ENCODE results near the gene ZNF385C. TPM values are rescaled to one million over a fixed set of nuclear protein-coding genes. Genes with fewer than 3 reads are reported as not detected.

ZNF385C gene
- total and polyA plus RNA-seq, 2 of the 13 experiments (the other 11 are each of a cell fraction or from before 2014, with no cell fraction given), result 2.3 to 6.1 TPM

DNA sequence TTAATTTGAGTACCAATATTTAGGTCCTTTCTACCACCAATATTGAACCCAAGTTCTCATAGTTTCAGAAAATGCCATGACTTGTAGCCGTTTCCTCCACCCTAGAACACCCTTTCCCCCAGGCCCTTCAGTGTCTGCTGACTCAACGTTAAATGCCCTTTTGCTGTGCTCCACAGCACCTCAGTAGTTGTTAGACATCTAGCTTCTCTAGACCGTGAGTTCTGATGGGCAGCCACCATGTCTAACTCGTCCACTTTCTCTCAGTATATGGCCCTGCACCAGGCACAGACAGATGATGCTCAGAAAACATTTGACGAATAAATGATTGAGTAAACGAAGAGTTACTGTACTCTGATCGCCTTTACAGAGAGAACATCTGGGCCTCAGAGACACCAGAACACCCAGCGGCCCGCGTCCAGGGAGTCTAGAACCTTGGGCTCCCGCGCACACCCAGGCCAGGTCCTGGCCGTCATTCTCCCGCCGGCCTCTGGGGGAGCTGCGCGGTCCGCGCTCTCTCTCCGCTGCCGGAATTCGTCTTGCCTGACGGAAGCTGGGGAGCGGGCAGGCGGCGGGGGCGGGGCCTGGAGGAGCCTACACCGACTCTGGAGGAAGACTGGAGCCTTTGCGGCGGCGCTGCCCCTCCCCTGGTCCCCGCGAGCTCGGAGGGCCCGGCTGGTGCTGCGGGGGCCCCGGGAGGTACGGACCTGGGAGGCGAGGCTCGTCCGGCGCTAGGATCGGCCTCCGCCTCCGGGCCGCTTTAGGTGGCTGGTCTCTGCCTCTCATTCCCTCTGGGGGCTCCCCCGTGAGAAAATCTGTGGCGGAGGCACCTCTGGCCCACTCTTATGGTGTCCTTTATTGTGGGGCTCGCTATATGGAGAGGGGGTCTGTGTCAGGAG, 78.5 kb downstream of the ZNF385C start, which contains the start of gene NKIRAS2 (continued):
- TF ChIP-seq, protein P1, sequence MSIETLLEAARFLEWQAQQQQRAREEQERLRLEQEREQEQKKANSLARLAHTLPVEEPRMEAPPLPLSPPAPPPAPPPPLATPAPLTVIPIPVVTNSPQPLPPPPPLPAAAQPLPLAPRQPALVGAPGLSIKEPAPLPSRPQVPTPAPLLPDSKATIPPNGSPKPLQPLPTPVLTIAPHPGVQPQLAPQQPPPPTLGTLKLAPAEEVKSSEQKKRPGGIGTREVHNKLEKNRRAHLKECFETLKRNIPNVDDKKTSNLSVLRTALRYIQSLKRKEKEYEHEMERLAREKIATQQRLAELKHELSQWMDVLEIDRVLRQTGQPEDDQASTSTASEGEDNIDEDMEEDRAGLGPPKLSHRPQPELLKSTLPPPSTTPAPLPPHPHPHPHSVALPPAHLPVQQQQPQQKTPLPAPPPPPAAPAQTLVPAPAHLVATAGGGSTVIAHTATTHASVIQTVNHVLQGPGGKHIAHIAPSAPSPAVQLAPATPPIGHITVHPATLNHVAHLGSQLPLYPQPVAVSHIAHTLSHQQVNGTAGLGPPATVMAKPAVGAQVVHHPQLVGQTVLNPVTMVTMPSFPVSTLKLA (IDR thresholded peaks at IDR 0.05), result no peak
- TF ChIP-seq ZNF460 (CRISPR knock-in tag; IDR thresholded peaks at IDR 0.05; ENCODE audit: borderline replicate concordance), result peak; percentile 40; the same call in 1 of the 2 replicates
- no peak for TF ChIP-seq ZNF557 (CRISPR knock-in tag; IDR thresholded peaks at IDR 0.05)
- peak; percentile 64 for TF ChIP-seq ZNF644 (CRISPR knock-in tag; IDR thresholded peaks at IDR 0.05; ENCODE audit: low read depth)
- no peak for TF ChIP-seq ZNF7 (CRISPR knock-in tag; IDR thresholded peaks at IDR 0.05)
- no peak for TF ChIP-seq ZNF589 (CRISPR knock-in tag; conservative IDR thresholded peaks at IDR 0.05)
- no peak; the same call in 1 of the 2 replicates for TF ChIP-seq ZBTB42 (CRISPR knock-in tag; IDR thresholded peaks at IDR 0.05)
- peak; percentile 91 for TF ChIP-seq ELF1 (CRISPR knock-in tag; IDR thresholded peaks at IDR 0.05)
- no peak for TF ChIP-seq ZNF777 (CRISPR knock-in tag; IDR thresholded peaks at IDR 0.05)
- no peak; the same call in 1 of the 2 replicates for TF ChIP-seq ZIK1 (CRISPR knock-in tag; IDR thresholded peaks at IDR 0.05; ENCODE audit: borderline replicate concordance, low read depth)
- no peak for TF ChIP-seq HHEX (CRISPR knock-in tag; IDR thresholded peaks at IDR 0.05)
- TF ChIP-seq, protein P2, sequence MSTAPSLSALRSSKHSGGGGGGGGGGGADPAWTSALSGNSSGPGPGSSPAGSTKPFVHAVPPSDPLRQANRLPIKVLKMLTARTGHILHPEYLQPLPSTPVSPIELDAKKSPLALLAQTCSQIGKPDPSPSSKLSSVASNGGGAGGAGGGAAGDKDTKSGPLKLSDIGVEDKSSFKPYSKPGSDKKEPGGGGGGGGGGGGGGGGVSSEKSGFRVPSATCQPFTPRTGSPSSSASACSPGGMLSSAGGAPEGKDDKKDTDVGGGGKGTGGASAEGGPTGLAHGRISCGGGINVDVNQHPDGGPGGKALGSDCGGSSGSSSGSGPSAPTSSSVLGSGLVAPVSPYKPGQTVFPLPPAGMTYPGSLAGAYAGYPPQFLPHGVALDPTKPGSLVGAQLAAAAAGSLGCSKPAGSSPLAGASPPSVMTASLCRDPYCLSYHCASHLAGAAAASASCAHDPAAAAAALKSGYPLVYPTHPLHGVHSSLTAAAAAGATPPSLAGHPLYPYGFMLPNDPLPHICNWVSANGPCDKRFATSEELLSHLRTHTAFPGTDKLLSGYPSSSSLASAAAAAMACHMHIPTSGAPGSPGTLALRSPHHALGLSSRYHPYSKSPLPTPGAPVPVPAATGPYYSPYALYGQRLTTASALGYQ (CRISPR knock-in tag; IDR thresholded peaks at IDR 0.05), result peak; percentile 70; the same call in 1 of the 2 replicates
- TF ChIP-seq ZNF552 (CRISPR knock-in tag; IDR thresholded peaks at IDR 0.05; ENCODE audit: borderline replicate concordance), result peak; percentile 84; the same call in 1 of the 2 replicates
- no peak for TF ChIP-seq ZFP36 (IDR thresholded peaks at IDR 0.05; ENCODE audit: borderline replicate concordance, low read depth, low read length, partially characterized antibody)
- peak; percentile 66; the same call in 1 of the 2 replicates for TF ChIP-seq FOSL2 (CRISPR knock-in tag; IDR thresholded peaks at IDR 0.05)
- TF ChIP-seq EED (CRISPR knock-in tag; IDR thresholded peaks at IDR 0.05), result peak; percentile 76; the same call in 1 of the 2 replicates
- no peak for TF ChIP-seq HNRNPUL1 (IDR thresholded peaks at IDR 0.05; ENCODE audit: low read depth, low read length)
- TF ChIP-seq SMAD3 (CRISPR knock-in tag; IDR thresholded peaks at IDR 0.05), result peak; percentile 37; the same call in 1 of the 2 replicates
- TF ChIP-seq ZNF790 (CRISPR knock-in tag; IDR thresholded peaks at IDR 0.05; ENCODE audit: borderline replicate concordance), result no peak; the same call in 1 of the 2 replicates
- no peak for TF ChIP-seq NPAS2 (CRISPR knock-in tag; IDR thresholded peaks at IDR 0.05; ENCODE audit: borderline replicate concordance)
- TF ChIP-seq FOXC1 (CRISPR knock-in tag; IDR thresholded peaks at IDR 0.05; ENCODE audit: borderline replicate concordance), result peak; percentile 89; the same call in 1 of the 2 replicates
- TF ChIP-seq ZNF24 (IDR thresholded peaks at IDR 0.05), result no peak
- TF ChIP-seq, protein P3, sequence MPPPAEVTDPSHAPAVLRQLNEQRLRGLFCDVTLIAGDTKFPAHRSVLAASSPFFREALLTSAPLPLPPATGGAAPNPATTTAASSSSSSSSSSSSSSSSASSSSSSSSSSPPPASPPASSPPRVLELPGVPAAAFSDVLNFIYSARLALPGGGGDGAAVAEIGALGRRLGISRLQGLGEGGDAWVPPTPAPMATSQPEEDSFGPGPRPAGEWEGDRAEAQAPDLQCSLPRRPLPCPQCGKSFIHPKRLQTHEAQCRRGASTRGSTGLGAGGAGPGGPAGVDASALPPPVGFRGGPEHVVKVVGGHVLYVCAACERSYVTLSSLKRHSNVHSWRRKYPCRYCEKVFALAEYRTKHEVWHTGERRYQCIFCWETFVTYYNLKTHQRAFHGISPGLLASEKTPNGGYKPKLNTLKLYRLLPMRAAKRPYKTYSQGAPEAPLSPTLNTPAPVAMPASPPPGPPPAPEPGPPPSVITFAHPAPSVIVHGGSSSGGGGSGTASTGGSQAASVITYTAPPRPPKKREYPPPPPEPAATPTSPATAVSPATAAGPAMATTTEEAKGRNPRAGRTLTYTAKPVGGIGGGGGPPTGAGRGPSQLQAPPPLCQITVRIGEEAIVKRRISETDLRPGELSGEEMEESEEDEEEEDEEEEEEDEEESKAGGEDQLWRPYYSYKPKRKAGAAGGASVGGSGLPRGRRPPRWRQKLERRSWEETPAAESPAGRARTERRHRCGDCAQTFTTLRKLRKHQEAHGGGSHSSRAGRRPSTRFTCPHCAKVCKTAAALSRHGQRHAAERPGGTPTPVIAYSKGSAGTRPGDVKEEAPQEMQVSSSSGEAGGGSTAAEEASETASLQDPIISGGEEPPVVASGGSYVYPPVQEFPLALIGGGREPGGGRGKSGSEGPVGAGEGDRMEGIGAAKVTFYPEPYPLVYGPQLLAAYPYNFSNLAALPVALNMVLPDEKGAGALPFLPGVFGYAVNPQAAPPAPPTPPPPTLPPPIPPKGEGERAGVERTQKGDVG (CRISPR knock-in tag; IDR thresholded peaks at IDR 0.05; ENCODE audit: borderline replicate concordance), result peak; percentile 85; the same call in 1 of the 2 replicates
